ENCODE data around the gene PRAC1.

The PRAC1 gene

GRCh38 chr17:48725288-48726064 lies 3.2 kb upstream of the PRAC1 start:
- no peak overlapping the region for H3K4me3 ChIP-seq (ENCODE audit: low read length)
- no peak for DNase-seq (ENCODE audit: low read depth)
- TF ChIP-seq CTCF (IDR thresholded peaks at IDR 0.05; ENCODE audit: insufficient read depth, low read depth, low read length, missing control alignments): no peak

- TF ChIP-seq CTCF (IDR thresholded peaks at IDR 0.05; ENCODE audit: insufficient read depth, low read depth, low read length, missing control alignments): no peak
- no peak for DNase-seq (ENCODE audit: low read depth)
- no peak overlapping the region for H3K4me3 ChIP-seq (ENCODE audit: low read length)
Measured at GRCh38 chr17:48725004-48725287, 2.6 kb upstream of the PRAC1 start.

- DNase-seq (ENCODE audit: low read depth): peak; percentile 71
- TF ChIP-seq CTCF (IDR thresholded peaks at IDR 0.05; ENCODE audit: insufficient read depth, low read depth, low read length, missing control alignments): peak; percentile 70
- H3K4me3 ChIP-seq (ENCODE audit: low read length): no peak overlapping the region
Measured at GRCh38 chr17:48724251-48725003, 2.1 kb upstream of the PRAC1 start.

GRCh38 chr17:48723423-48724250 lies 1.3 kb upstream of the PRAC1 start:
- DNase-seq (ENCODE audit: low read depth): no peak
- no peak overlapping the region for H3K4me3 ChIP-seq (ENCODE audit: low read length)
- TF ChIP-seq CTCF (IDR thresholded peaks at IDR 0.05; ENCODE audit: insufficient read depth, low read depth, low read length, missing control alignments): no peak

- H3K4me3 ChIP-seq (ENCODE audit: low read length): no peak within 1 kb of the TSS
- no peak for DNase-seq (ENCODE audit: low read depth)
- no peak for TF ChIP-seq CTCF (IDR thresholded peaks at IDR 0.05; ENCODE audit: insufficient read depth, low read depth, low read length, missing control alignments)
Measured at GRCh38 chr17:48722915-48723422, 651 bp upstream of the PRAC1 start, which contains the start of gene PRAC2. Gene PRAC2 (plus strand): TSS chr17:48723185. CDS start chr17:48724411, 1,226 bp downstream.

- DNase-seq (ENCODE audit: low read depth): no peak
- no peak for TF ChIP-seq CTCF (IDR thresholded peaks at IDR 0.05; ENCODE audit: insufficient read depth, low read depth, low read length, missing control alignments)
- H3K4me3 ChIP-seq (ENCODE audit: low read length): no peak overlapping the region
Measured at GRCh38 chr17:48721009-48721402, 1.3 kb downstream of the PRAC1 start.

All from epithelial cell of esophagus (primary cell).